GM23338 (cell line): Measurements from ENCODE around the gene HARS1. TPM values are rescaled to one million over a fixed set of nuclear protein-coding genes. Genes with fewer than 3 reads are reported as not detected.

Experiments
- ATAC-seq: fragments of 200-7000 bp; cut with Tn5 transposase; 3 replicates; pipeline ENCODE4 v1.9.1; 2020
- DNase-seq: peaks from one replicate; pipeline ENCODE4 v3.0.0-alpha.2; 2015; ENCODE audit warnings: low spot score
- H2AFZ ChIP-seq: fragments of 200-600 bp; sonication (generic); 2 replicates; pipeline ENCODE4 v1.8.0; 2016; ENCODE audit warnings: antibody characterized with exemption, mild to moderate bottlenecking, moderate library complexity
- H3F3A ChIP-seq: fragments of 200-600 bp; sonication (generic); replicated peaks from 2 replicates; pipeline ENCODE4 v1.8.0; 2017; ENCODE audit warnings: antibody characterized with exemption, mixed run types, low read depth
- H3K27ac ChIP-seq: fragments of 200-600 bp; sonication (generic); 2 replicates; pipeline ENCODE4 v1.6.1; 2016; ENCODE audit warnings: low read depth
- H3K27me3 ChIP-seq: fragments of 200-600 bp; sonication (generic); 2 replicates; pipeline ENCODE4 v1.8.0; 2016; ENCODE audit warnings: mild to moderate bottlenecking, mixed run types, moderate library complexity; ENCODE audit not compliant: insufficient read depth
- H3K36me3 ChIP-seq: fragments of 200-600 bp; sonication (generic); 2 replicates; pipeline ENCODE4 v1.8.0; 2016; ENCODE audit warnings: mild to moderate bottlenecking; ENCODE audit not compliant: insufficient read depth
- H3K4me1 ChIP-seq: fragments of 200-600 bp; sonication (generic); 2 replicates; pipeline ENCODE4 v1.8.0; 2016; ENCODE audit warnings: mild to moderate bottlenecking, moderate library complexity; ENCODE audit not compliant: insufficient read depth
- H3K4me2 ChIP-seq: fragments of 200-600 bp; sonication (generic); 2 replicates; pipeline ENCODE4 v1.7.1; 2017; ENCODE audit warnings: mixed run types
- H3K4me3 ChIP-seq: fragments of 200-600 bp; sonication (generic); 2 replicates; pipeline ENCODE4 v1.6.1; 2016; ENCODE audit warnings: mixed run types
- H3K79me2 ChIP-seq: fragments of 200-600 bp; sonication (generic); replicated peaks from 2 replicates; pipeline ENCODE4 v1.8.0; 2017; ENCODE audit warnings: mild to moderate bottlenecking; ENCODE audit not compliant: insufficient read depth
- H3K9me2 ChIP-seq: fragments of 200-600 bp; sonication (generic); 2 replicates; pipeline ENCODE4 v1.8.0; 2017; ENCODE audit not compliant: insufficient read depth
- H4K20me1 ChIP-seq: fragments of 200-600 bp; sonication (generic); replicated peaks from 2 replicates; pipeline ENCODE4 v1.8.0; 2017; ENCODE audit warnings: mild to moderate bottlenecking; ENCODE audit not compliant: insufficient read depth
- H3K27ac Mint-ChIP-seq: 2 replicates; pipeline ENCODE4 v1.8.0; 2020; ENCODE audit warnings: inconsistent platforms, mild to moderate bottlenecking, moderate library complexity, mixed read lengths
- H3K27me3 Mint-ChIP-seq: 3 replicates; pipeline ENCODE4 v1.8.0; 2022; ENCODE audit warnings: low read depth, mild to moderate bottlenecking, moderate library complexity, mixed read lengths, inconsistent platforms; ENCODE audit not compliant: insufficient read depth, poor library complexity
- H3K36me3 Mint-ChIP-seq: 3 replicates; pipeline ENCODE4 v1.8.0; 2021; ENCODE audit warnings: low read depth, mild to moderate bottlenecking, inconsistent platforms, moderate library complexity, mixed read lengths
- H3K4me1 Mint-ChIP-seq: 3 replicates; pipeline ENCODE4 v1.8.0; 2020; ENCODE audit warnings: mild to moderate bottlenecking, inconsistent platforms, mixed read lengths
- H3K4me3 Mint-ChIP-seq: 3 replicates; pipeline ENCODE4 v1.8.0; 2021; ENCODE audit warnings: moderate library complexity, mild to moderate bottlenecking, inconsistent platforms, mixed read lengths
- H3K9me3 Mint-ChIP-seq: 3 replicates; pipeline ENCODE4 v1.8.0; 2020; ENCODE audit warnings: moderate library complexity, mild to moderate bottlenecking, inconsistent platforms, mixed read lengths
- CREB1 ChIP-seq: fragments of 250-450 bp; sonication (Bioruptor Pico); IDR thresholded peaks from 2 replicates; pipeline ENCODE4 v1.5.0; 2020; ENCODE audit warnings: low read depth, mild to moderate bottlenecking, moderate library complexity
- EZH2phosphoT487 ChIP-seq: fragments of 200-600 bp; sonication (generic); IDR thresholded peaks from one replicate; pipeline ENCODE4 v1.8.1; 2018; ENCODE audit warnings: antibody characterized with exemption; ENCODE audit not compliant: unreplicated experiment
- POLR2AphosphoS5 ChIP-seq: IDR thresholded peaks from 2 replicates; pipeline ENCODE4 v1.6.1; 2016; ENCODE audit warnings: antibody characterized with exemption, low read depth
- polyA plus RNA-seq: library from polyadenylated mRNA; unstranded; fragments of >200 nt; fragmentation: Nextera tagmentation; extraction: Ambion mirVana; gene quantifications from 2 replicates; pipeline ENCODE4 v1.2.1, GENCODE V29; 2016
- total RNA-seq: library from RNA; depleted of rRNA; stranded (reverse); fragments of >200 nt; shearing (Covaris generic); gene quantifications from 2 replicates; pipeline ENCODE4 v1.2.3, GENCODE V29; 2014
- TF ChIP-seq, protein P1 (sequence below): fragments of 250-450 bp; sonication (Bioruptor Pico); IDR thresholded peaks from 2 replicates; pipeline ENCODE4 v1.5.0; 2020; ENCODE audit warnings: mild to moderate bottlenecking, moderate library complexity

The HARS1 gene
- total and polyA plus RNA-seq, 2 experiments from 2014 or later: 51.6 to 57.8 TPM

DNA sequence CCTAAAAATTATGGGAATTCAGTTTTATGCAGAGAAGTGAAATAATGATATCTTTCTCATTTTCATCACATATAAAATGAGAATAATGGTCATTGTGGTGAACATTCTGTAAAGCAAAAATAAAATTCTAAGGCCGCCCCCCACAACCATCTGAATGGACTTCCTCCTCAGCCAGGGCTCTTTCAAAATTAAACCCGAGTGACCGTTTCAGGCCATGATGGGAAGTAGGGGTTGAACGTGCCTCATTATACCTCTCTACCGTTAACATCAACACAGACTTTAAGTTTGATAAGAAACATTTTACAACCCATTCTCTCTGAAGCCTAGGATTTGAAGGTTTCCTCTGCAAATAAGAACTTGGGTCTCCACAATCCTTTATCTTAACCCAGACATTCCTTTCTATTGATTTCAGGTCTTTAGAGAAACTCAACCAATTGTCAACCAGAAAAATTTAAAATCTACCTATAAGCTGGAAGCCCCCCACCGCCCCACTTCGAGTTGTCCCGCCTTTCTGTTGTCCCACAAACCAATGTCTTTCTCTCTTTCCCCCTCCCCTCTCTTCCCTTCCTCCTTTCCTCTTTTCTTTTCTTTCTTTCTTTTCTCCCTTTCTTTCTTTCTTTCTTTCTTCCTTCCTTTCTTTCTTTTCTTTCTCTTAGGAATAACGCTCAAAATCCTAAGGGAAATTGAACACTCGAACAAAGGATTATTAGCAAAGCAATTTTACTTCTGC is 53.6 kb downstream of the HARS1 start:
- Histone ChIP-seq H2AFZ (peak overlapping the region; percentile 60; the same call in 1 of the 2 replicates), H4K20me1 (no peaks in the 10 kb centered on the region; the same call in 1 of the 2 replicates), H3K4me2 (no peak overlapping the region), H3K27me3 (peaks cover 17% of the 10 kb centered on the region), H3K9me2 (0 out of 2 replicates have a peak, but pooled peaks cover 3% of the 10 kb centered on the region), H3K27ac (no peak overlapping the region), H3K79me2 (peaks cover 13% of the 10 kb centered on the region), H3K36me3 (no peaks in the 10 kb centered on the region), H3K4me3 (no peak overlapping the region), H3F3A (no peaks in the 10 kb centered on the region), H3K4me1 (peaks cover 17% of the 10 kb centered on the region)
- DNase-seq: peak; percentile 23
- TF ChIP-seq, protein P1, sequence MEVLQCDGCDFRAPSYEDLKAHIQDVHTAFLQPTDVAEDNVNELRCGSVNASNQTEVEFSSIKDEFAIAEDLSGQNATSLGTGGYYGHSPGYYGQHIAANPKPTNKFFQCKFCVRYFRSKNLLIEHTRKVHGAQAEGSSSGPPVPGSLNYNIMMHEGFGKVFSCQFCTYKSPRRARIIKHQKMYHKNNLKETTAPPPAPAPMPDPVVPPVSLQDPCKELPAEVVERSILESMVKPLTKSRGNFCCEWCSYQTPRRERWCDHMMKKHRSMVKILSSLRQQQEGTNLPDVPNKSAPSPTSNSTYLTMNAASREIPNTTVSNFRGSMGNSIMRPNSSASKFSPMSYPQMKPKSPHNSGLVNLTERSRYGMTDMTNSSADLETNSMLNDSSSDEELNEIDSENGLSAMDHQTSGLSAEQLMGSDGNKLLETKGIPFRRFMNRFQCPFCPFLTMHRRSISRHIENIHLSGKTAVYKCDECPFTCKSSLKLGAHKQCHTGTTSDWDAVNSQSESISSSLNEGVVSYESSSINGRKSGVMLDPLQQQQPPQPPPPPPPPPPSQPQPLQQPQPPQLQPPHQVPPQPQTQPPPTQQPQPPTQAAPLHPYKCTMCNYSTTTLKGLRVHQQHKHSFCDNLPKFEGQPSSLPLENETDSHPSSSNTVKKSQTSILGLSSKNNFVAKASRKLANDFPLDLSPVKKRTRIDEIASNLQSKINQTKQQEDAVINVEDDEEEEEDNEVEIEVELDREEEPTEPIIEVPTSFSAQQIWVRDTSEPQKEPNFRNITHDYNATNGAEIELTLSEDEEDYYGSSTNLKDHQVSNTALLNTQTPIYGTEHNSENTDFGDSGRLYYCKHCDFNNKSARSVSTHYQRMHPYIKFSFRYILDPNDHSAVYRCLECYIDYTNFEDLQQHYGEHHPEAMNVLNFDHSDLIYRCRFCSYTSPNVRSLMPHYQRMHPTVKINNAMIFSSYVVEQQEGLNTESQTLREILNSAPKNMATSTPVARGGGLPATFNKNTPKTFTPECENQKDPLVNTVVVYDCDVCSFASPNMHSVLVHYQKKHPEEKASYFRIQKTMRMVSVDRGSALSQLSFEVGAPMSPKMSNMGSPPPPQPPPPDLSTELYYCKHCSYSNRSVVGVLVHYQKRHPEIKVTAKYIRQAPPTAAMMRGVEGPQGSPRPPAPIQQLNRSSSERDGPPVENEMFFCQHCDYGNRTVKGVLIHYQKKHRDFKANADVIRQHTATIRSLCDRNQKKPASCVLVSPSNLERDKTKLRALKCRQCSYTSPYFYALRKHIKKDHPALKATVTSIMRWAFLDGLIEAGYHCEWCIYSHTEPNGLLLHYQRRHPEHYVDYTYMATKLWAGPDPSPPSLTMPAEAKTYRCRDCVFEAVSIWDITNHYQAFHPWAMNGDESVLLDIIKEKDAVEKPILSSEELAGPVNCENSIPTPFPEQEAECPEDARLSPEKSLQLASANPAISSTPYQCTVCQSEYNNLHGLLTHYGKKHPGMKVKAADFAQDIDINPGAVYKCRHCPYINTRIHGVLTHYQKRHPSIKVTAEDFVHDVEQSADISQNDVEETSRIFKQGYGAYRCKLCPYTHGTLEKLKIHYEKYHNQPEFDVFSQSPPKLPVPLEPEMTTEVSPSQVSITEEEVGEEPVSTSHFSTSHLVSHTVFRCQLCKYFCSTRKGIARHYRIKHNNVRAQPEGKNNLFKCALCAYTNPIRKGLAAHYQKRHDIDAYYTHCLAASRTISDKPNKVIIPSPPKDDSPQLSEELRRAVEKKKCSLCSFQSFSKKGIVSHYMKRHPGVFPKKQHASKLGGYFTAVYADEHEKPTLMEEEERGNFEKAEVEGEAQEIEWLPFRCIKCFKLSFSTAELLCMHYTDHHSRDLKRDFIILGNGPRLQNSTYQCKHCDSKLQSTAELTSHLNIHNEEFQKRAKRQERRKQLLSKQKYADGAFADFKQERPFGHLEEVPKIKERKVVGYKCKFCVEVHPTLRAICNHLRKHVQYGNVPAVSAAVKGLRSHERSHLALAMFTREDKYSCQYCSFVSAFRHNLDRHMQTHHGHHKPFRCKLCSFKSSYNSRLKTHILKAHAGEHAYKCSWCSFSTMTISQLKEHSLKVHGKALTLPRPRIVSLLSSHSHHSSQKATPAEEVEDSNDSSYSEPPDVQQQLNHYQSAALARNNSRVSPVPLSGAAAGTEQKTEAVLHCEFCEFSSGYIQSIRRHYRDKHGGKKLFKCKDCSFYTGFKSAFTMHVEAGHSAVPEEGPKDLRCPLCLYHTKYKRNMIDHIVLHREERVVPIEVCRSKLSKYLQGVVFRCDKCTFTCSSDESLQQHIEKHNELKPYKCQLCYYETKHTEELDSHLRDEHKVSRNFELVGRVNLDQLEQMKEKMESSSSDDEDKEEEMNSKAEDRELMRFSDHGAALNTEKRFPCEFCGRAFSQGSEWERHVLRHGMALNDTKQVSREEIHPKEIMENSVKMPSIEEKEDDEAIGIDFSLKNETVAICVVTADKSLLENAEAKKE: no peak
- TF ChIP-seq CREB1 (CRISPR knock-in tag): no peak
- no peak for TF ChIP-seq EZH2phosphoT487
- TF ChIP-seq POLR2AphosphoS5: no peak
- Mint-ChIP-seq H3K9me3 (peaks cover 12% of the 10 kb centered on the region), H3K4me1 (peaks cover 11% of the 10 kb centered on the region), H3K36me3 (peaks cover 14% of the 10 kb centered on the region), H3K27me3 (peaks cover 19% of the 10 kb centered on the region), H3K27ac (no peak overlapping the region), H3K4me3 (no peak overlapping the region)
- no peak for ATAC-seq
